IPS-18c (cell line): ENCODE data around the gene SLC16A1.

ENCODE experiments used
- H3K4me3 ChIP-seq: 2 replicates; pipeline ENCODE4 v1.7.0; 2013; ENCODE audit warnings: low read depth, mild to moderate bottlenecking, low read length, moderate library complexity; ENCODE audit not compliant: insufficient read depth
- H3K9me3 ChIP-seq: one replicate; pipeline ENCODE4 v1.6.1; 2013; ENCODE audit warnings: mild to moderate bottlenecking, low read length, moderate library complexity; ENCODE audit not compliant: control insufficient read depth, insufficient read depth

SLC16A1 gene

GRCh38 chr1:112870887-112871646 is 84.9 kb downstream of the SLC16A1 start:
- Histone ChIP-seq H3K4me3 (no peak overlapping the region), H3K9me3 (no peaks in the 10 kb centered on the region)

- H3K9me3 ChIP-seq = no peaks in the 10 kb centered on the region
- H3K4me3 ChIP-seq = no peak overlapping the region
Observed at GRCh38 chr1:112869895-112870294, 86.1 kb downstream of the SLC16A1 start.

GRCh38 chr1:112868191-112868590 is 87.8 kb downstream of the SLC16A1 start:
- Histone ChIP-seq H3K9me3 (no peaks in the 10 kb centered on the region), H3K4me3 (no peak overlapping the region)

GRCh38 chr1:112866981-112867380 is 89.0 kb downstream of the SLC16A1 start:
- H3K9me3 ChIP-seq = no peaks in the 10 kb centered on the region
- no peak overlapping the region for H3K4me3 ChIP-seq

DNA sequence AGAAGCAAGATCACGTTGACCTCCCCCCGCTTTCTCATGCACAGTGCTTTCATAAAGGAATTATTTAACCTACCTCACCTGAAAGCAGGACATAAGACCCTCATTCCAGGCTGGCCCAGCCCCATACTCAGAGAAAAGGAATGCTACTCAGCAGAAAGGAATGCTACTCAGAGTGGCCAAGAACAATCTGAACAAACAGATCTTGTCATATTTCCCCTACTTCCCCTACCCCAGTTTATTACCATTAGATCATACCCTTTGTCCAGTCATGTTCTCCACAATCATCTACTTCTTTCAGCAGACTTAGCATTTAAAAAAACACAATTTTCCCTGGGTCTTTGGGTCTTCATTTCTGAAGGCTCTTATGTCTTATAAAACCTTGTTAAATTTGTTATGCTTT is 89.8 kb downstream of the SLC16A1 start:
- Histone ChIP-seq H3K4me3 (no peak overlapping the region), H3K9me3 (no peaks in the 10 kb centered on the region)

DNA sequence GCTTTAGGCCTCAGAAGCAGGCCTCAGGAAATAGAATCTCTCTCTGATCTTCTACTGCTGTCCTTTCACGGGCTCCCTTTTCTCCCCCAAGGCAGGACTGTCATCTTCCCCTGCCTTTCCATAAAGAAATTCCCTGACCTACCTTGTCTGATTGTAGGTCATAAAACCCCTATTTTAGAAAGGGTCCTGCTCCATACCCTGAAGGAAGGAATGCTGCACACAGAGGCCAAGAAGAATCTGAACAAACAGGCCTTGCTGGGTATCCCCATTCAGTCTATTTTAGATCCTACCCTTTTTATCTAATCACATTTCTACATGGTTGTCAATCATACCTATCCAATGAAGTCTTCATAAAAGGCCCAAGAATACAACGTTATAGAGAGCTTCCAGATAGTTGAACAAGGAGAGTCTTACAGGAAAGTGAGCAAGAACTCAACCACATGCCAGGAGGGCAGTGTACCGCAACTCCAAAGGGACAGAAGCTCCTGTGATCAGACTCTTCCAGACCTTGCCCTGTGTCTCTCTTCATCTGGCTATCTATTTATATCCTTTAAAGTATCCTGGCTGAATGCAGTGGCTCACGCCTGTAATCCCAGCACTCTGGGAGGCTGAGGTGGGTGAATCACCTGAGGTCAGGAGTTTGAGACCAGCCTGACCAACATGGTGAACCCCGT is 93.1 kb downstream of the SLC16A1 start:
- H3K9me3 ChIP-seq = no peaks in the 10 kb centered on the region
- no peak overlapping the region for H3K4me3 ChIP-seq
